H1 (cell line): ENCODE measurements around the gene GRIK4. TPM values are rescaled to one million over a fixed set of nuclear protein-coding genes. Genes with fewer than 3 reads are reported as not detected.

Source experiments
- BACH1 ChIP-seq: IDR thresholded peaks from 2 replicates; pipeline ENCODE4 v1.6.1; 2012; ENCODE audit warnings: low read length, improper control_type of control experiment
- CHD2 ChIP-seq: IDR thresholded peaks from 2 replicates; pipeline ENCODE4 v1.6.1; 2012; ENCODE audit warnings: low read length, improper control_type of control experiment
- EP300 ChIP-seq, 2 experiments: IDR thresholded peaks; 1 replicate in 1 of 2; 2 replicates in 1 of 2; pipeline ENCODE4 v1.6.1; 2011 to 2012; ENCODE audit warnings: low read depth in 2 of 2, low read length in 2 of 2, mild to moderate bottlenecking in 2 of 2, borderline replicate concordance in 1 of 2, inconsistent platforms in 1 of 2, moderate library complexity in 1 of 2
- POLR2AphosphoS5 ChIP-seq: IDR thresholded peaks from 2 replicates; pipeline ENCODE4 v1.6.1; 2011; ENCODE audit warnings: low read depth, low read length
- SAP30 ChIP-seq: fragments of 300-600 bp; sonication (generic); IDR thresholded peaks from 2 replicates; pipeline ENCODE4 v1.7.1; 2012; ENCODE audit warnings: low read length, moderate library complexity, mild to moderate bottlenecking, inconsistent platforms; ENCODE audit not compliant: insufficient read depth, insufficient replicate concordance
- SP1 ChIP-seq: IDR thresholded peaks from 2 replicates; pipeline ENCODE4 v1.6.1; 2011; ENCODE audit warnings: low read depth, low read length
- TAF7 ChIP-seq: optimal IDR thresholded peaks from 2 replicates; pipeline ENCODE3; 2011; ENCODE audit warnings: low read depth, mild to moderate bottlenecking, inconsistent platforms, low read length, moderate library complexity, borderline replicate concordance
- TEAD4 ChIP-seq: IDR thresholded peaks from 2 replicates; pipeline ENCODE4 v1.6.1; 2012; ENCODE audit warnings: low read depth, low read length, inconsistent platforms, mixed read lengths
- polyA plus RNA-seq, 7 experiments: library from polyadenylated mRNA; depleted of rRNA in 3 of 7; stranded (reverse) in 5 of 7; unstranded in 2 of 7; fragments of >200 nt in 5 of 7; fragments of 200-250 nt in 2 of 7; gene quantifications; 1 replicate in 5 of 7; 2 replicates in 1 of 7; 4 replicates in 1 of 7; pipeline versions ENCODE4 v1.2.1 to v1.2.3, GENCODE V29; 2011 to 2013; ENCODE audit warnings: missing spikeins in 2 of 7, mixed read lengths in 2 of 7
- total RNA-seq: library from RNA; stranded (reverse); fragmentation: NEBNext Ultra II Directional; extraction: Animal tissue kit (Norgen Biotek cat#: 25700); gene quantifications from 2 replicates; pipeline ENCODE4 v1.2.1, GENCODE V29; 2021

The GRIK4 gene
- total and polyA plus RNA-seq, 2 of the 8 experiments (the other 6 are each of a cell fraction or from before 2014, with no cell fraction given) = 1.2 to 2.9 TPM

GRCh38 chr11:120645639-120646038 is 134.1 kb downstream of the GRIK4 start (continued):
- TF ChIP-seq CHD2 (no peak; the same call in 1 of the 2 replicates), TAF7 (no peak), POLR2AphosphoS5 (peak; percentile 61), BACH1 (no peak), SAP30 (peak; percentile 32), TEAD4 (peak; percentile 85), EP300 (IDR thresholded peaks at IDR 0.05; ENCODE audit: borderline replicate concordance in 1 of 2, low read depth in 2 of 2, low read length in 2 of 2) (peak in 1 of 2 experiments; percentile 94; a peak in 2 of 3 replicates), SP1 (peak; percentile 72; the same call in 1 of the 2 replicates)
